Muscle of leg (tissue), 11 donors: ENCODE data around the gene CARD11. TPM values are rescaled to one million over a fixed set of nuclear protein-coding genes. Genes with fewer than 3 reads are reported as not detected.
"Not testable (repeated sequence)": the region's sequence is repeated elsewhere in the genome, so short reads cannot be mapped to it uniquely, and the experiment has no call there.

Experiments used
- DNase-seq: peaks from one replicate; pipeline ENCODE4 v3.0.0; 2013
- H3K27ac ChIP-seq: one replicate; pipeline ENCODE4 v1.5.1; 2013; ENCODE audit warnings: mild to moderate bottlenecking, low read length, control low read depth
- H3K27me3 ChIP-seq: one replicate; pipeline ENCODE4 v1.6.1; 2013; ENCODE audit warnings: low read length; ENCODE audit not compliant: control insufficient read depth, insufficient read depth
- H3K36me3 ChIP-seq: one replicate; pipeline ENCODE4 v1.6.1; 2013; ENCODE audit warnings: low read length; ENCODE audit not compliant: control insufficient read depth, insufficient read depth
- H3K4me1 ChIP-seq: one replicate; pipeline ENCODE4 v1.6.1; 2013; ENCODE audit warnings: low read length; ENCODE audit not compliant: control insufficient read depth, insufficient read depth
- H3K4me3 ChIP-seq: one replicate; pipeline ENCODE4 v1.5.1; 2013; ENCODE audit warnings: low read length, control low read depth
- H3K9me3 ChIP-seq: replicated peaks from 2 replicates; pipeline ENCODE4 v1.6.1; 2013; ENCODE audit warnings: low read depth, low read length; ENCODE audit not compliant: control insufficient read depth
- WGBS: methylation state at CpG from one replicate; pipeline ENCODE4 v1.1.5; 2013; ENCODE audit warnings: missing lambda C conversion rate; ENCODE audit not compliant: insufficient coverage; 5-methylcytosine and 5-hydroxymethylcytosine counted together
- polyA plus RNA-seq, 8 donors: library from polyadenylated mRNA; unstranded; fragments of 120-200 nt; gene quantifications; one replicate each; pipeline versions ENCODE4 v1.2.1 to v1.2.3, GENCODE V29; 2013; ENCODE audit warnings: inconsistent platforms in 1 of 8, low replicate concordance in 1 of 8; ENCODE audit not compliant: insufficient read length in 8 of 8, insufficient read depth in 1 of 8
- total RNA-seq: library from RNA; stranded (reverse); fragments of 120-200 nt; gene quantifications from one replicate; pipeline ENCODE4 v1.2.4, GENCODE V29; 2013

The CARD11 gene
- total and polyA plus RNA-seq, 9 donors: 0.09 to 0.55 (median 0.33) TPM

GRCh38 chr7:3038011-3038410 is 5.7 kb downstream of the CARD11 start:
- H3K27ac ChIP-seq, H3K4me3 ChIP-seq, H3K36me3 ChIP-seq, H3K4me1 ChIP-seq, DNase-seq, H3K9me3 ChIP-seq: not testable (repeated sequence)
- 58% methylated on average over 4 of the region's 7 CpGs for WGBS
- peaks cover 15% of the 10 kb centered on the region for H3K27me3 ChIP-seq

GRCh38 chr7:3037259-3037658 is 6.4 kb downstream of the CARD11 start:
- Histone ChIP-seq H3K27ac (no peak overlapping the region), H3K4me1 (no peaks in the 10 kb centered on the region), H3K36me3 (no peaks in the 10 kb centered on the region), H3K9me3 (no peaks in the 10 kb centered on the region), H3K27me3 (peaks cover 7% of the 10 kb centered on the region), H3K4me3 (no peak overlapping the region)
- WGBS: no CpG with 5 or more reads among the region's 4 CpGs
- DNase-seq: no peak

GRCh38 chr7:3034591-3035150 is 9.0 kb downstream of the CARD11 start:
- Histone ChIP-seq H3K4me1 (no peaks in the 10 kb centered on the region), H3K27me3 (no peaks in the 10 kb centered on the region), H3K9me3 (no peaks in the 10 kb centered on the region), H3K4me3 (no peak overlapping the region), H3K36me3 (no peaks in the 10 kb centered on the region), H3K27ac (no peak overlapping the region)
- DNase-seq: no peak
- WGBS: 89% methylated on average over 21 of the region's 26 CpGs

- whole genome bisulfite sequencing: 55% methylated on average over 5 of the region's 12 CpGs
- Histone ChIP-seq H3K4me1 (no peaks in the 10 kb centered on the region), H3K4me3 (no peak overlapping the region), H3K9me3 (no peaks in the 10 kb centered on the region), H3K36me3 (no peaks in the 10 kb centered on the region), H3K27me3 (peaks cover 3% of the 10 kb centered on the region), H3K27ac (no peak overlapping the region)
- DNase-seq: no peak
Observed at GRCh38 chr7:3033581-3033980, 10.1 kb downstream of the CARD11 start.

GRCh38 chr7:3033136-3033535 is 10.5 kb downstream of the CARD11 start:
- H3K9me3 ChIP-seq: no peaks in the 10 kb centered on the region
- H3K4me3 ChIP-seq: no peak overlapping the region
- H3K27ac ChIP-seq: no peak overlapping the region
- peaks cover 4% of the 10 kb centered on the region for H3K27me3 ChIP-seq
- no peaks in the 10 kb centered on the region for H3K4me1 ChIP-seq
- H3K36me3 ChIP-seq: no peaks in the 10 kb centered on the region
- no peak for DNase-seq
- WGBS: 49% methylated on average over 7 of the region's 7 CpGs

- 41% methylated on average over 4 of the region's 4 CpGs for WGBS
- no peaks in the 10 kb centered on the region for H3K4me1 ChIP-seq
- H3K4me3 ChIP-seq: no peak overlapping the region
- peaks cover 10% of the 10 kb centered on the region for H3K27me3 ChIP-seq
- DNase-seq: no peak
- H3K36me3 ChIP-seq: no peaks in the 10 kb centered on the region
- H3K27ac ChIP-seq: no peak overlapping the region
- no peaks in the 10 kb centered on the region for H3K9me3 ChIP-seq
Observed at GRCh38 chr7:3032256-3032655, 11.4 kb downstream of the CARD11 start.

- 34% methylated on average over 5 of the region's 9 CpGs for WGBS
- H3K9me3 ChIP-seq: peaks cover 5% of the 10 kb centered on the region
- no peak overlapping the region for H3K4me3 ChIP-seq
- H3K27me3 ChIP-seq: peaks cover 16% of the 10 kb centered on the region
- no peaks in the 10 kb centered on the region for H3K4me1 ChIP-seq
- no peak overlapping the region for H3K27ac ChIP-seq
- no peaks in the 10 kb centered on the region for H3K36me3 ChIP-seq
- no peak for DNase-seq
Observed at GRCh38 chr7:3029138-3029537, 14.5 kb downstream of the CARD11 start.

GRCh38 chr7:3028758-3029093 is 14.9 kb downstream of the CARD11 start:
- H3K9me3 ChIP-seq: peaks cover 5% of the 10 kb centered on the region
- no peaks in the 10 kb centered on the region for H3K4me1 ChIP-seq
- no peak overlapping the region for H3K27ac ChIP-seq
- peaks cover 16% of the 10 kb centered on the region for H3K27me3 ChIP-seq
- DNase-seq: no peak
- H3K36me3 ChIP-seq: no peaks in the 10 kb centered on the region
- WGBS: 8% methylated on average over 2 of the region's 5 CpGs
- H3K4me3 ChIP-seq: no peak overlapping the region

- 10% methylated on average over 4 of the region's 14 CpGs for WGBS
- peaks cover 5% of the 10 kb centered on the region for H3K9me3 ChIP-seq
- H3K27me3 ChIP-seq: peaks cover 16% of the 10 kb centered on the region
- H3K4me1 ChIP-seq: no peaks in the 10 kb centered on the region
- H3K27ac ChIP-seq: no peak overlapping the region
- no peak overlapping the region for H3K4me3 ChIP-seq
- DNase-seq: peak; percentile 45
- no peaks in the 10 kb centered on the region for H3K36me3 ChIP-seq
Observed at GRCh38 chr7:3028071-3028757, 15.5 kb downstream of the CARD11 start.

GRCh38 chr7:3027005-3027845 is 16.4 kb downstream of the CARD11 start:
- peaks cover 16% of the 10 kb centered on the region for H3K27me3 ChIP-seq
- WGBS: 42% methylated on average over 14 of the region's 20 CpGs
- peaks cover 5% of the 10 kb centered on the region for H3K9me3 ChIP-seq
- H3K27ac ChIP-seq: no peak overlapping the region
- H3K4me3 ChIP-seq: no peak overlapping the region
- no peaks in the 10 kb centered on the region for H3K36me3 ChIP-seq
- DNase-seq: no peak
- H3K4me1 ChIP-seq: no peaks in the 10 kb centered on the region
